ENCODE measurements around the gene ZNF644.

ZNF644 gene

DNA sequence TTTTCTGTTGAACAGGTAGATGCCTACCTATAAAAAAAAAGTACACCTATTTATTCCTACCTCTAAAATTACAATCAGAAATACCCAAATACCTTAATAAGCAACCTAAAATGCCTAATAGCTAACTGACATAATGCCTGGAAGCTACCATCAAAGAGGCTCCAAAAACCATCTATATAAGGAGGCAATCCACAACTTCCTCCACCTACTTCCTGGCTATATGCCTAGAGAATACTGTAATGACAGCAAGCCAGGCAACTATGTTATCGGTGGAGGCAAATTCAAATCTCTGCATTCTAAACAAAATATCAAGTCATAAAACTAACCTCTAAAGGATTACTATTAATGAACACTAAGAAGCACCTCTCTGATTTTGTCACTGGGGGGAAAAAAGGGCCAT is 10.1 kb downstream of the ZNF644 start:
- Mint-ChIP-seq H3K9me3 (no peaks in the 10 kb centered on the region), H3K27ac (no peak overlapping the region), H3K4me3 (no peak overlapping the region), H3K36me3 (peaks cover 25% of the 10 kb centered on the region), H3K4me1 (peaks cover 68% of the 10 kb centered on the region)
- no peak for ATAC-seq
- DNase-seq (ENCODE audit: low spot score in 2 of 2), result no peak

DNA sequence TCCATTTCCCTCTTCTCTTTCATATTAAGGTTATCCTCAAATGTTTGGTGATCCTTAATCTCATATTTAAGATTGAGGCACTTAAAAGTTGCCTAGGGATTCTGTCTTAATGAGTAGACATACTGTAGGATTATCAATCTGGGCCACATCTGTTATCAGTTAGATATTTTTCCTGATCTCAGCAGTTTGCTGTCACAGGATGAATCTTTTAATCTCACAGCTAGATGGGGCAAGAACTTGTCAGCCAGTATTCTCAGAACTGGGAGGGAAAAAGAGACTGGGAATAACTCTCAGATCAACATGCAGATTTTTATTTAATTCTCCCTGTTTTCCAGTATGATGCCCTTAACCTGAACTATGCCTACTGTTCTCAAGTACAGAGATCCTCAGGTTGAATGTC is 14.0 kb downstream of the ZNF644 start:
- peaks cover 20% of the 10 kb centered on the region for H3K36me3 Mint-ChIP-seq
- peaks cover 3% of the 10 kb centered on the region for H3K9me3 Mint-ChIP-seq
- H3K27ac Mint-ChIP-seq, result no peak overlapping the region
- H3K4me3 Mint-ChIP-seq, result no peak overlapping the region
- DNase-seq (ENCODE audit: low spot score in 2 of 2) (no peak), ATAC-seq (no peak)
- peaks cover 75% of the 10 kb centered on the region for H3K4me1 Mint-ChIP-seq

DNA sequence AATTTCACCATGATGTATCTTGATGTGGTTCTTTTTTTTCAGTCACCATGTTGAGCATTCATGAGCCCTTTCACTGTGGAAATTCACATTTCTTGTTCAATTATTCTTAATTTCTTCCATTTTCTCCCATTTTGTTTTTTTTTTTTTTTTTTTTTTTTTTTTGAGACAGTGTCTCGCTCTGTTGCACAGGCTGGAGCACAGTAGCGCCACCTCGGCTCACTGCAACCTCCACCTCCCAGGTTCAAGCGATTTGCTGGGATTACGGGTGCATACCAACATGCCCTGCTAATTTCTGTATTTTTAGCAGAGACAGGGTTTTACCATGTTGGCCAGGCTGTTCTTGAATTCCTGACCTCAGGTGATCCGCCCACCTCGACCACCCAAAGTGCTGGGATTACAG is 14.7 kb downstream of the ZNF644 start:
- Mint-ChIP-seq H3K4me3 (no peak overlapping the region), H3K4me1 (peaks cover 70% of the 10 kb centered on the region), H3K27ac (no peak overlapping the region), H3K36me3 (peaks cover 13% of the 10 kb centered on the region), H3K9me3 (peaks cover 3% of the 10 kb centered on the region)
- ATAC-seq (no peak), DNase-seq (ENCODE audit: low spot score in 2 of 2) (no peak)

DNA sequence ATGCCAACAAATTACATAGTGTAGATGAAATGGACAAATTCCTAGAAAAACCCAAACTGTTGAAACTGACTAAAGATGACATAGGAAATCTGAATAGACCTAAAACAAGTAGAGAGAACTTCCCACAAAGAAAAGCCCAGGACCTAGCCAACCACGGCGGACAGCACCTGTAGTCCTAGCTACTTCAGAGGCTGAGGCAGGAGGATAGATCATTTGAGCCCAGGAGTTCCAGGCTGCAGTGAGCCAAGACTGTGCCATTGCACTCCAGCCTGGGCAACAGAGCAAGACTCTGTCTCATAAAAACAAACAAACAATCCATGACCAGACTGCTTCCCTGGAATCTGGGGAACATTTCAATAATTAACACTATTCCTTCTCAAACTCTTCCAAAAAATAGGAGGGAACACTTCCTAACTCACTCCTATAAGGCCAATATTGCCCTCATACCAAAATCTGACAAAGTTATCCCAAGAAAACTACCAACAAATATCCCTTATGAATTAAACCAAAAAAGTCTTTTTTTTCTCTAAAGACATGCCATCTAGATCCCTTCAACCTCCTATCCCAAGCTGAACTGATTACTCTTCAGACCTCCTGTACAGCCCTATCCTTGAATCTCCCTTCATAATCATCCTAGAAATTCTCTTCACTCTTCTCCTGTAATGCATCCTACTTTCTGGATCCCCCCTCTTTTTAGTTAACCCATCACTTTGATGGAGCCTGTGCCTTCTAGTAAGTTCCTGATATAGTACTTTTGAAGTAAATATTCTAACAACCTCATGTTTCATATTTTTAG is 15.5 kb downstream of the ZNF644 start:
- peaks cover 6% of the 10 kb centered on the region for H3K36me3 Mint-ChIP-seq
- DNase-seq (ENCODE audit: low spot score in 2 of 2) (no peak), ATAC-seq (no peak)
- peaks cover 71% of the 10 kb centered on the region for H3K4me1 Mint-ChIP-seq
- H3K4me3 Mint-ChIP-seq, result no peak overlapping the region
- H3K9me3 Mint-ChIP-seq, result peaks cover 3% of the 10 kb centered on the region
- H3K27ac Mint-ChIP-seq, result no peak overlapping the region

DNA sequence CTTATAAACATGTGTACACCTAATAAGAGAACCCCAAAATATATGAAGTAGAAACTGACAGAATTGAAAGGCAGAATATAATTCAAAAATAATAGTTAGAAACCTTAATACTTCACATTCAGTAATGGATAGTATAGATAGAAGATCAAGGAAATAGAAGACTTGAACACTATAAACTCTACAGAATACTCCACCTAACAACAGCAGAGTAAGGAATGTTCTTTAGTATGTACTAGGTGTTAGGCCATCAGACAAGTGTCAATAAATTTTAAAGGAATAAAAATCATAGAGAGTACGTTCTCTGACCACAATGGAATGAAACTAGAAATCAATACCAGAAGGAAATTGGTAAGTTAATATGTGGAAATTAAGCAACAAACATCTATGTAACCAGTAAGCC is 16.6 kb downstream of the ZNF644 start:
- ATAC-seq, result no peak
- Mint-ChIP-seq H3K4me3 (no peak overlapping the region), H3K9me3 (peaks cover 8% of the 10 kb centered on the region), H3K4me1 (peaks cover 75% of the 10 kb centered on the region), H3K27ac (no peak overlapping the region), H3K36me3 (peaks cover 1% of the 10 kb centered on the region)
- no peak for DNase-seq (ENCODE audit: low spot score in 2 of 2)

DNA sequence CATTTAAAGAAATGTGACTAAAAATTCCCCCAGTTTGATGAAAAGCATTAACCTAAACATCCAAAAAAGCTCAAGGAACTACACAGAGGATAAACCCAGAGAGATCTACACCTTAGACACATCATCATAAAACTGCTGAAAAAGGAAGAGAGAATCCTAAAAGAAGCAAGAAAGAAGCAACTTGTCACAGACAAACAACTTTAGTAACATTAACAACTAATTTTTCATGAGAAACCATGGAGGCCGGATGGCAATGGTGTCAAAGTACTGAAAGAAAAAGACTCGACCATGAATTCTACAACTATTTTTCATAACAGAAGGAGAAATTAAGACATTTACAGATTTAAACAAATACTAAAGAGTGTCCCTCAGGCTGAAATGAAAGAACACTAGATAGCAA is 17.7 kb downstream of the ZNF644 start:
- ATAC-seq (no peak), DNase-seq (ENCODE audit: low spot score in 2 of 2) (no peak)
- no peak overlapping the region for H3K4me3 Mint-ChIP-seq
- peaks cover 8% of the 10 kb centered on the region for H3K9me3 Mint-ChIP-seq
- H3K27ac Mint-ChIP-seq, result no peak overlapping the region
- no peaks in the 10 kb centered on the region for H3K36me3 Mint-ChIP-seq
- H3K4me1 Mint-ChIP-seq, result peaks cover 79% of the 10 kb centered on the region

DNA sequence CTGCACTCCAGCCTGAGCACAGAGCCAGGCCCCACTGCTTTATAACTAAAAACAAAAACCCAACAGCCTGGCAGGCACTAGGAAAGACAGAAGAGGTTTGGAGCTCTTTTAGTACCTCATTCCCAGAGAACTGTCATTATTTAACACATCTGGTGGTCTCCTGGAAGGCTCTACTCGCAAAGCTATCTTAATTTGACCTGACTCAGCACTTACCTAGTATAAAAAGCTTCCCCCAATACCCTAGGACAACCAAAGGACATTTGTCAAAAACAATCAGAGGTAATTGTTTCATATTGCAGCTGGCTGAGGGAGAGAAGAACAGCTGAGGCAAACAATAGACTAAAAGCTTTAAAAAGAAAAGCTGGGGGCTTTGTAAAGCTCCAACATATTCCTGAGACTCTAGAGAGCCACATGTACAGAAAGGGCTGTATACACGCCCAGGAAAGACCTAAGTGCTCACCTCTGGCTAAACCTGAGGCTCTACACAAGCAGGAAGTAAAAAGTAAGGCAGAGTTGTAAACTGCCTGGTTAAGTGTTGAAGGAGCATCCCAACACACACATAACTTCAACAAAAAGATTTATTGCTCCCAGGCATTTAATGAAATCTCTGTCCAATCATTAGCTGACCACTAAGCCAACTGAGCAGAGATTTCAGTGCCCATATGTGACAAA is 25.0 kb downstream of the ZNF644 start:
- DNase-seq (ENCODE audit: low spot score in 2 of 2) (no peak), ATAC-seq (no peak)
- Mint-ChIP-seq H3K4me1 (peaks cover 78% of the 10 kb centered on the region), H3K36me3 (peaks cover 14% of the 10 kb centered on the region), H3K9me3 (peaks cover 5% of the 10 kb centered on the region), H3K27ac (peak overlapping the region; percentile 26), H3K4me3 (no peak overlapping the region)

DNA sequence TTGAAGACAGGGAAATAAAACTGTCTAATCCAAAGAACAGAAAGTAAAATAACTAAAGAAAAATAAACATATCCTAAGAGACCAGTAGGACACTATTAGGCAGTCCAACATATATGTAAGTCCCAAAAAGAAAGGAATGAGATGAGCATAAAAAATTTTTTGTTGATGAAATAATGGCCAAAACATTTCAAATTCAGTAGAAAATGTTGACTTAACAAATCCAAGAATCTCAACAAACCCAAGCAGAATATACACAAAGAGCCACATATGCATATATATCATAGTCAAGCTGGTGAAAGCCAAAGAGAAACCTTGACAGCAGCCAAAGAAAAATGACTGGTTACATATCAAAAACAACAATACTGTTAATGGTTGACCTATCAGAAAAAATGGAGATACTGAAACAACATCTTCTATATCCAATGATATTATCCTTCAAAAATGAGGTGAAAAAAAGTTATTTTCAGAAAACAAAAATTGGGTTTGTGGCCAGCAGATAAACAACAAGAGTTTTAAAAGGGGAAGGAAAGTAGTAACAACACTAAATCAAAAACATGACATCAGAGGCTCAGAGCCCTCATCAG is 26.4 kb downstream of the ZNF644 start:
- H3K9me3 Mint-ChIP-seq, result peaks cover 4% of the 10 kb centered on the region
- no peak overlapping the region for H3K27ac Mint-ChIP-seq
- DNase-seq (ENCODE audit: low spot score in 2 of 2) (no peak), ATAC-seq (no peak)
- H3K36me3 Mint-ChIP-seq, result peaks cover 14% of the 10 kb centered on the region
- peaks cover 78% of the 10 kb centered on the region for H3K4me1 Mint-ChIP-seq
- H3K4me3 Mint-ChIP-seq, result no peak overlapping the region

DNA sequence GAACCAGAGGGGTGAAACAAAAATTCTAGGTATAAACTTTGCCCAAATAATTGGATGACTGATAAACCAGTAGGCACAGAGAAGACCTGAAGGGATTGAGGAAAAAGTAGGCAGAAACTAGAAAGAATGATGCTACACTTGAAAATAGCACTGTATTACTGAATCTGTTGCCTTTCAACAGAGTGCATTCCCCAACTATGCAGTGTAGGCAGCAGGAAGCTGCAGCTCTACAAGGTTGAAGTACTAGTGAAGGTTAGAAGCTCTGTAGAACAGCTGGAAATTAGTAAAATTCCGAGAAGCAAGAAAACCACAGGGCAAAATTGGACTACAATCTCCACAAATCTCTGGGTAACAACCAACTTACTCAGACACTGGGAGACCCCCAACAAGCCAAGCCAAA is 27.4 kb downstream of the ZNF644 start:
- Mint-ChIP-seq H3K27ac (peak overlapping the region; percentile 11), H3K4me1 (peaks cover 78% of the 10 kb centered on the region), H3K36me3 (peaks cover 14% of the 10 kb centered on the region), H3K9me3 (peaks cover 2% of the 10 kb centered on the region), H3K4me3 (no peak overlapping the region)
- ATAC-seq (no peak), DNase-seq (ENCODE audit: low spot score in 2 of 2) (no peak)

DNA sequence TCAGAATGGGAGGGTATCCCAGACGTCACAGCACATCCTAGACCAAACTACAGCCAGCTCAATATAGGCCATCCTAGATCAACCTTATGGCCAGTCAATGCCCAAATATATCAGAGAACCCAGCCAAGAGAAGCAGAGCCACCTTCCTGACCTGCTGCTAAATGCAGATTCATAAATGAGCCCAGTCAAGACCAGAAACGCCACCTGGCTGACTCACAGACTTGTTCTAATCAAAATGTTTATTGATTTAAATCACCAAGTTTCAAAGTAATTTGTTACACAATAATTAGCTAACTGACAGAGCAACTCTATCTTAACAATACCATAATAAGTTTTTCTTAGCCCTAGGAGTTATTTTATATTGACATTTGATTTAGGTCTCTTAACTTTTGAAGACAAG is 28.6 kb downstream of the ZNF644 start:
- H3K27ac Mint-ChIP-seq, result no peak overlapping the region
- peaks cover 24% of the 10 kb centered on the region for H3K36me3 Mint-ChIP-seq
- ATAC-seq, result no peak
- peaks cover 10% of the 10 kb centered on the region for H3K9me3 Mint-ChIP-seq
- no peak overlapping the region for H3K4me3 Mint-ChIP-seq
- DNase-seq (ENCODE audit: low spot score in 2 of 2), result no peak
- H3K4me1 Mint-ChIP-seq, result peaks cover 65% of the 10 kb centered on the region

DNA sequence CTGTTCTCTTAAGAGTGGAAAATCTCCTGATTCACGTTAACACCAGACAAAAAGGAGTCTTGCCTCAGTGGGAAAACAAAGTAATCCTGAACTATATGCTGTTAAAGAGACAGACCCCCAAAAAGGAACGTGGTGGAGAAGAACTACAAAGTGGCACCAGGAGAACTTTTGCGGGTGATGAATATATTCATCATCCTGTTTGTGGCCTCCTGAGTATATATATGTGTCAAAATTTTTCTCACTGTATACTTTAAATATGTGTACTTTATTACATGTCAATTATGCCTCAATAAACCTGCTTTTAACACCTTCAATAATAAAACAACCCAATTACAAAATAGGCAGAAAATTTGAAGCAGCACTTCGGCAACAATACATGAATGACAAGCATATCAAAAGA is 31.1 kb downstream of the ZNF644 start:
- ATAC-seq (no peak), DNase-seq (ENCODE audit: low spot score in 2 of 2) (no peak)
- Mint-ChIP-seq H3K4me3 (no peak overlapping the region), H3K4me1 (peaks cover 73% of the 10 kb centered on the region), H3K9me3 (peaks cover 18% of the 10 kb centered on the region), H3K36me3 (peaks cover 32% of the 10 kb centered on the region), H3K27ac (no peak overlapping the region)

DNA sequence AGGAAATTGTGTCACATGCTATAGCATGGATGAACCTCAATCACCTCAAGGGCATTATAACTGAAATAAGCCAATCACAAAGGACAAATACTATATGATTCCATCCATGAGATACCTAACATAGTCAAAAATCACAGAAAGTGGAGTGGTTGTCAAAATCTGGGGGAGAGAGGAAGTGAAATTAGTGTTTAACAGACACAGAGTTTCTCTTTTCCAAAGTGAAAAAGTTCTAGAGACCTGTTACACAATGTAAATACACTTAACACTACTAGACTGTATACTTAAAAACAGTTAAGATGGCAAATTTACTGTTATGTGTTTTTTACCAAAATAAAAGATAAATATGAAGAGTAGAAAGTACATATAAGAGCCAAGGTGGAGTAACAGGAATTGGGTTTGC is 31.8 kb downstream of the ZNF644 start:
- peaks cover 18% of the 10 kb centered on the region for H3K9me3 Mint-ChIP-seq
- H3K27ac Mint-ChIP-seq, result no peak overlapping the region
- peaks cover 28% of the 10 kb centered on the region for H3K36me3 Mint-ChIP-seq
- ATAC-seq (no peak), DNase-seq (ENCODE audit: low spot score in 2 of 2) (no peak)
- no peak overlapping the region for H3K4me3 Mint-ChIP-seq
- H3K4me1 Mint-ChIP-seq, result peaks cover 72% of the 10 kb centered on the region

DNA sequence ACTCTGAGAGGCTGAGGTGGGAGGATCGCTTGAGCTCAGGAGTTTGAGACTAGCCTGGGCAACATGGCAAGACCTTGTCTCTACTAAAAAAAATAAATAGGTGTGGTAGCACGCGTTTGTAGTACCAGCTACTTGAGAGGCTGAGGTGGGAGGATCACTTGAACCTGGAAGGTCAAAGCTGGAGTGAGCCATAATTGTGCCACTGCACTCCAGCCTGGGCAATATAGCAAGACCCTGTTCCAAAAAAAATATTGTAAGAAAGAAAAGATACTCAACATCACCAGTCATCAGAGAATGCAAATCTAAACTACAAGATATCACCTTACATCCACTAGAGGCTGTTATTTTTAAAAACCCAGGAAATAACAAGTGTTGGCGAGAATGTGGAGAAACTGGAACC is 32.5 kb downstream of the ZNF644 start:
- no peak overlapping the region for H3K4me3 Mint-ChIP-seq
- H3K36me3 Mint-ChIP-seq, result peaks cover 25% of the 10 kb centered on the region
- ATAC-seq, result no peak
- peaks cover 65% of the 10 kb centered on the region for H3K4me1 Mint-ChIP-seq
- H3K27ac Mint-ChIP-seq, result no peak overlapping the region
- H3K9me3 Mint-ChIP-seq, result peaks cover 18% of the 10 kb centered on the region
- DNase-seq (ENCODE audit: low spot score in 2 of 2), result no peak

DNA sequence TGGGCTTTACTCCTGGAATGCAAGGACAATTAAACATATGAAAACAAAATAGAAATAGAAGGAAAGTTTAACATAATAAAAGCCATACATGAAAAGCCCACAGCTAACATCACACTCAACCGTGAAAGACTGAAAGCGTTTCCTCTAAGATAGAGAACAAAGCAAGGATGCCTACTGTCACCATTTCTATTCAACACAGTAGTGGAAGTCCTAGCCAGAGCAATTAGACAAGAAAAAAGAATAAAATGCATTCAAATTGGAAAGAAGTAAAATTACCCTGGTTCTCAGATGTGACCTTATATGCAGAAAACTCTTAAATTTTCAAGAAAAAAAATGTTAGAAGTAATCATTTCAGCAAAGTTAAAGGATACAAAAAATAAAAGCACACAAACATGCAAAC is 34.0 kb downstream of the ZNF644 start:
- no peak overlapping the region for H3K4me3 Mint-ChIP-seq
- H3K27ac Mint-ChIP-seq, result no peak overlapping the region
- H3K9me3 Mint-ChIP-seq, result peaks cover 18% of the 10 kb centered on the region
- H3K36me3 Mint-ChIP-seq, result peaks cover 29% of the 10 kb centered on the region
- peaks cover 62% of the 10 kb centered on the region for H3K4me1 Mint-ChIP-seq
- ATAC-seq (no peak), DNase-seq (ENCODE audit: low spot score in 2 of 2) (no peak)

DNA sequence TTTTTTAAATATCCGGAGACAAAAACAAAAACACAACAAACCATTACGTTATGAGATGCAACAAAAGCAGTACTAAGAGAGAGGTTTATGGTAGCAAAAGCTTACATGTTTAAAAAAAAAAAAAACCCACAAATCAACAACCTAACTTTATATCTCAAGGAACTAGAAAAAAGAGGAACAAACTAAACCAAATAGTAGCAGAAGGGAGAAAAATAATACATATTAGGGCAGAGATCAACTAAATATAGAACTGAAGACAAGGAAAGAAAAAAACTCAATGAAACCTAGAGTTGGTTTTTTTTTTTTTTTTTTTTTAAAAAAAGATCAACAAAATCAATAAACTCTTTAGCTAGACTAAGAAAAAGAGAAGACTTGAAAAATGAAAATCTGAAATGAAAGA is 34.9 kb downstream of the ZNF644 start:
- ATAC-seq, result no peak
- Mint-ChIP-seq H3K4me1 (peaks cover 64% of the 10 kb centered on the region), H3K9me3 (peaks cover 18% of the 10 kb centered on the region), H3K27ac (peak overlapping the region; percentile 13), H3K4me3 (no peak overlapping the region), H3K36me3 (peaks cover 31% of the 10 kb centered on the region)
- DNase-seq (ENCODE audit: low spot score in 2 of 2), result no peak

DNA sequence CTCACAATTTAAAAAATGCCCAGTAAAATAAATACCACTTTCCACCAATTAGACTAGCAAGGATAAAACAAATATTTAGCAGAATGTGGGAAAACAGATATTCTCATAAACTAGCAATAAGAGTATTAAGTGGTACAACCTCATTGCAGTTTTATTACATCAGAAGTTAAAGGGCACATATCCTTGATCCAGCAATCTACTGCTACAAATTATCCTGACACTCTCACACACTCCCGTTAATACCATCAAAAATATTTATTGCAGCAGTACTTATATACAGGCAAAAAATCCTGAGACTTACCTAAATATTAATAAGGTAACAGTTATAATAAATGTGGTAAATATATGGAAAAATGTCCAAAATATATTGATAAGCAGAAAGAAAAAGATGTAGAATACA is 44.3 kb downstream of the ZNF644 start:
- no peaks in the 10 kb centered on the region for H3K9me3 Mint-ChIP-seq

More for the DNA sequence above, 44.3 kb downstream of the ZNF644 start:
- DNase-seq (ENCODE audit: low spot score in 2 of 2) (no peak), ATAC-seq (no peak)
- Mint-ChIP-seq H3K27ac (no peak overlapping the region), H3K4me3 (no peak overlapping the region), H3K36me3 (peaks cover 61% of the 10 kb centered on the region), H3K4me1 (peaks cover 30% of the 10 kb centered on the region)
